Midbrain (tissue), 1 donor: Measurements from ENCODE around the gene GPX8.

Experiments
- DNase-seq: peaks from one replicate; lab custom pipeline; 2025; lab: John Stamatoyannopoulos, UW

GPX8 gene

GRCh38 chr5:55172051-55172899 is 12.3 kb downstream of the GPX8 start:
- peak; percentile 78 for DNase-seq

- peak; percentile 23 for DNase-seq
Observed at GRCh38 chr5:55172937-55173686, 13.1 kb downstream of the GPX8 start, which contains the start of gene CDC20B. CDC20B (minus strand) TSS chr5:55173177; CDS start chr5:55173000, 177 bp downstream.

GRCh38 chr5:55173687-55174230 is 13.8 kb downstream of the GPX8 start:
- no peak for DNase-seq

- no peak for DNase-seq
Observed at GRCh38 chr5:55175781-55176175, 15.8 kb downstream of the GPX8 start.

GRCh38 chr5:55176176-55176818 is 16.3 kb downstream of the GPX8 start:
- no peak for DNase-seq

GRCh38 chr5:55177078-55177477 is 17.1 kb downstream of the GPX8 start:
- DNase-seq: no peak

- DNase-seq: no peak
Observed at GRCh38 chr5:55180016-55180415, 20.0 kb downstream of the GPX8 start.

GRCh38 chr5:55187370-55187769 is 27.4 kb downstream of the GPX8 start:
- no peak for DNase-seq

- DNase-seq: no peak
Observed at GRCh38 chr5:55188656-55189540, 28.9 kb downstream of the GPX8 start.

GRCh38 chr5:55191165-55191564 is 31.2 kb downstream of the GPX8 start:
- no peak for DNase-seq

- no peak for DNase-seq
Observed at GRCh38 chr5:55205001-55205400, 45.0 kb downstream of the GPX8 start.

GRCh38 chr5:55211184-55211874 is 51.4 kb downstream of the GPX8 start:
- no peak for DNase-seq
